Activated naive CD8-positive, alpha-beta T cell treated with anti-CD3 and anti-CD28 coated beads, Interleukin-2, amount 10 ng/mL, durations not matched to agents 7 days and 5 days (primary cell): Measurements from ENCODE around the gene SLCO1A2. TPM values are rescaled to one million over a fixed set of nuclear protein-coding genes. Genes with fewer than 3 reads are reported as not detected.

Experiments
- ATAC-seq: fragments of 150-1000 bp; cut with Tn5 transposase; one replicate; pipeline ENCODE4 v1.10.0; 2021; ENCODE audit warnings: low read depth, moderate library complexity
- POLR2A ChIA-PET: fragments of 350-600 bp; sonication (Branson Sonifier 250); formaldehyde crosslinking; loops from one replicate; lab custom pipeline; 2021; ENCODE audit warnings: antibody characterized with exemption; lab: Charles Lee
- DNase-seq: peaks from one replicate; pipeline ENCODE4 v3.0.0; 2021
- H3K27ac Mint-ChIP-seq: one replicate; pipeline ENCODE4 v1.8.0; 2022; ENCODE audit warnings: mild to moderate bottlenecking, mixed read lengths
- H3K27me3 Mint-ChIP-seq: one replicate; pipeline ENCODE4 v1.8.0; 2022; ENCODE audit warnings: mild to moderate bottlenecking, moderate library complexity, mixed read lengths
- H3K36me3 Mint-ChIP-seq: one replicate; pipeline ENCODE4 v1.8.0; 2021; ENCODE audit warnings: mild to moderate bottlenecking, mixed read lengths
- H3K4me1 Mint-ChIP-seq: one replicate; pipeline ENCODE4 v1.8.0; 2021; ENCODE audit warnings: mixed read lengths
- H3K4me3 Mint-ChIP-seq: one replicate; pipeline ENCODE4 v1.8.0; 2022; ENCODE audit warnings: mild to moderate bottlenecking, moderate library complexity, mixed read lengths
- H3K9me3 Mint-ChIP-seq: one replicate; pipeline ENCODE4 v1.8.0; 2021; ENCODE audit warnings: mixed read lengths
- total RNA-seq, 2 experiments: library from RNA; stranded (reverse); gene quantifications; one replicate each; pipeline ENCODE4 v1.2.3, GENCODE V29; 2021

SLCO1A2 gene
- total RNA-seq, 2 experiments from 2014 or later = not detected

GRCh38 chr12:21343636-21344035 is 8.9 kb upstream of the SLCO1A2 start:
- Mint-ChIP-seq H3K27ac (no peak overlapping the region), H3K36me3 (no peaks in the 10 kb centered on the region), H3K9me3 (no peaks in the 10 kb centered on the region), H3K4me1 (no peaks in the 10 kb centered on the region), H3K27me3 (peaks cover 5% of the 10 kb centered on the region), H3K4me3 (no peak overlapping the region)
- POLR2A ChIA-PET = no interaction called here
- DNase-seq (no peak), ATAC-seq (no peak)

- H3K27ac Mint-ChIP-seq = no peak overlapping the region
- POLR2A ChIA-PET = no interaction called here
- DNase-seq (no peak), ATAC-seq (no peak)
- no peaks in the 10 kb centered on the region for H3K9me3 Mint-ChIP-seq
- H3K4me1 Mint-ChIP-seq = no peaks in the 10 kb centered on the region
- H3K27me3 Mint-ChIP-seq = peaks cover 3% of the 10 kb centered on the region
- H3K4me3 Mint-ChIP-seq = no peak overlapping the region
- no peaks in the 10 kb centered on the region for H3K36me3 Mint-ChIP-seq
Measured at GRCh38 chr12:21341769-21342168, 7.1 kb upstream of the SLCO1A2 start.

- Mint-ChIP-seq H3K9me3 (no peaks in the 10 kb centered on the region), H3K4me3 (no peak overlapping the region), H3K4me1 (no peaks in the 10 kb centered on the region), H3K27ac (no peak overlapping the region), H3K27me3 (peaks cover 3% of the 10 kb centered on the region), H3K36me3 (no peaks in the 10 kb centered on the region)
- POLR2A ChIA-PET = no interaction called here
- ATAC-seq = no peak
- DNase-seq = no peak
Measured at GRCh38 chr12:21340403-21340802, 5.7 kb upstream of the SLCO1A2 start.

GRCh38 chr12:21339921-21340320 is 5.2 kb upstream of the SLCO1A2 start:
- no peak for DNase-seq
- no peak for ATAC-seq
- no peaks in the 10 kb centered on the region for H3K9me3 Mint-ChIP-seq
- H3K27me3 Mint-ChIP-seq = peaks cover 3% of the 10 kb centered on the region
- no peaks in the 10 kb centered on the region for H3K36me3 Mint-ChIP-seq
- POLR2A ChIA-PET = no interaction called here
- H3K4me3 Mint-ChIP-seq = no peak overlapping the region
- H3K4me1 Mint-ChIP-seq = no peaks in the 10 kb centered on the region
- H3K27ac Mint-ChIP-seq = no peak overlapping the region

GRCh38 chr12:21337959-21338744 is 3.4 kb upstream of the SLCO1A2 start:
- DNase-seq = no peak
- no peak overlapping the region for H3K4me3 Mint-ChIP-seq
- POLR2A ChIA-PET = no interaction called here
- H3K36me3 Mint-ChIP-seq = no peaks in the 10 kb centered on the region
- H3K9me3 Mint-ChIP-seq = no peaks in the 10 kb centered on the region
- ATAC-seq = no peak
- peaks cover 3% of the 10 kb centered on the region for H3K27me3 Mint-ChIP-seq
- no peaks in the 10 kb centered on the region for H3K4me1 Mint-ChIP-seq
- H3K27ac Mint-ChIP-seq = no peak overlapping the region

GRCh38 chr12:21337453-21337852 is 2.7 kb upstream of the SLCO1A2 start:
- DNase-seq = no peak
- no peaks in the 10 kb centered on the region for H3K9me3 Mint-ChIP-seq
- POLR2A ChIA-PET = no interaction called here
- H3K27ac Mint-ChIP-seq = no peak overlapping the region
- no peaks in the 10 kb centered on the region for H3K4me1 Mint-ChIP-seq
- H3K4me3 Mint-ChIP-seq = no peak overlapping the region
- no peaks in the 10 kb centered on the region for H3K36me3 Mint-ChIP-seq
- ATAC-seq = no peak
- H3K27me3 Mint-ChIP-seq = peaks cover 3% of the 10 kb centered on the region

- POLR2A ChIA-PET = no interaction called here
Measured at GRCh38 chr12:21336656-21337055, 1.9 kb upstream of the SLCO1A2 start.

GRCh38 chr12:21330682-21331253 is 3.9 kb downstream of the SLCO1A2 start:
- POLR2A ChIA-PET = no interaction called here
- H3K36me3 Mint-ChIP-seq = no peaks in the 10 kb centered on the region
- H3K4me1 Mint-ChIP-seq = no peaks in the 10 kb centered on the region
- no peak overlapping the region for H3K27ac Mint-ChIP-seq
- no peak overlapping the region for H3K4me3 Mint-ChIP-seq
- ATAC-seq (no peak), DNase-seq (no peak)
- peaks cover 13% of the 10 kb centered on the region for H3K9me3 Mint-ChIP-seq
- H3K27me3 Mint-ChIP-seq = peaks cover 2% of the 10 kb centered on the region

More at GRCh38 chr12:21336656-21337055, 1.9 kb upstream of the SLCO1A2 start:
- no peaks in the 10 kb centered on the region for H3K36me3 Mint-ChIP-seq
- no peaks in the 10 kb centered on the region for H3K4me1 Mint-ChIP-seq
- DNase-seq (no peak), ATAC-seq (no peak)
- no peaks in the 10 kb centered on the region for H3K9me3 Mint-ChIP-seq
- no peak overlapping the region for H3K27ac Mint-ChIP-seq
- peaks cover 4% of the 10 kb centered on the region for H3K27me3 Mint-ChIP-seq
- H3K4me3 Mint-ChIP-seq = no peak overlapping the region

GRCh38 chr12:21328578-21328977 is 6.1 kb downstream of the SLCO1A2 start:
- H3K27ac Mint-ChIP-seq = no peak overlapping the region
- no peak for DNase-seq
- H3K27me3 Mint-ChIP-seq = peaks cover 2% of the 10 kb centered on the region
- no peak overlapping the region for H3K4me3 Mint-ChIP-seq
- no peaks in the 10 kb centered on the region for H3K4me1 Mint-ChIP-seq
- POLR2A ChIA-PET = no interaction called here
- no peak for ATAC-seq
- H3K9me3 Mint-ChIP-seq = peaks cover 13% of the 10 kb centered on the region
- no peaks in the 10 kb centered on the region for H3K36me3 Mint-ChIP-seq

- no peaks in the 10 kb centered on the region for H3K4me1 Mint-ChIP-seq
- no peaks in the 10 kb centered on the region for H3K36me3 Mint-ChIP-seq
- no peak overlapping the region for H3K4me3 Mint-ChIP-seq
- DNase-seq = no peak
- H3K9me3 Mint-ChIP-seq = peaks cover 10% of the 10 kb centered on the region
- no peak overlapping the region for H3K27ac Mint-ChIP-seq
- ATAC-seq = no peak
- H3K27me3 Mint-ChIP-seq = peaks cover 3% of the 10 kb centered on the region
- POLR2A ChIA-PET = no interaction called here
Measured at GRCh38 chr12:21324551-21324950, 10.2 kb downstream of the SLCO1A2 start.

- no peak overlapping the region for H3K4me3 Mint-ChIP-seq
- ATAC-seq = no peak
- H3K27me3 Mint-ChIP-seq = peaks cover 3% of the 10 kb centered on the region
- H3K4me1 Mint-ChIP-seq = no peaks in the 10 kb centered on the region
- peaks cover 10% of the 10 kb centered on the region for H3K9me3 Mint-ChIP-seq
- no peak for DNase-seq
- H3K36me3 Mint-ChIP-seq = no peaks in the 10 kb centered on the region
- no peak overlapping the region for H3K27ac Mint-ChIP-seq
- POLR2A ChIA-PET = no interaction called here
Measured at GRCh38 chr12:21323736-21324135, 11.0 kb downstream of the SLCO1A2 start.

GRCh38 chr12:21308785-21309184 is 25.9 kb downstream of the SLCO1A2 start:
- DNase-seq (no peak), ATAC-seq (no peak)
- H3K27ac Mint-ChIP-seq = no peak overlapping the region
- POLR2A ChIA-PET = no interaction called here
- no peaks in the 10 kb centered on the region for H3K36me3 Mint-ChIP-seq
- H3K4me3 Mint-ChIP-seq = no peak overlapping the region
- H3K4me1 Mint-ChIP-seq = no peaks in the 10 kb centered on the region
- H3K27me3 Mint-ChIP-seq = peaks cover 4% of the 10 kb centered on the region
- H3K9me3 Mint-ChIP-seq = no peaks in the 10 kb centered on the region

- Mint-ChIP-seq H3K27ac (no peak overlapping the region), H3K9me3 (no peaks in the 10 kb centered on the region), H3K27me3 (peaks cover 6% of the 10 kb centered on the region), H3K4me3 (no peak overlapping the region), H3K36me3 (no peaks in the 10 kb centered on the region), H3K4me1 (no peaks in the 10 kb centered on the region)
- POLR2A ChIA-PET = no interaction called here
- DNase-seq = no peak
- no peak for ATAC-seq
Measured at GRCh38 chr12:21305661-21306060, 29.1 kb downstream of the SLCO1A2 start.

GRCh38 chr12:21300632-21301031 is 34.1 kb downstream of the SLCO1A2 start:
- DNase-seq = no peak
- H3K9me3 Mint-ChIP-seq = no peaks in the 10 kb centered on the region
- ATAC-seq = no peak
- H3K4me3 Mint-ChIP-seq = no peak overlapping the region
- no peaks in the 10 kb centered on the region for H3K36me3 Mint-ChIP-seq
- H3K27me3 Mint-ChIP-seq = peaks cover 2% of the 10 kb centered on the region
- H3K27ac Mint-ChIP-seq = no peak overlapping the region
- POLR2A ChIA-PET = no interaction called here
- H3K4me1 Mint-ChIP-seq = peaks cover 6% of the 10 kb centered on the region
